Testis (tissue), 3 donors: Measurements from ENCODE around the gene MSI2. TPM values are rescaled to one million over a fixed set of nuclear protein-coding genes. Genes with fewer than 3 reads are reported as not detected.

Experiments
- DNase-seq: peaks from one replicate; pipeline ENCODE4 v3.0.0-alpha.2; 2019
- H3K27ac ChIP-seq, 2 donors: fragments of 200-600 bp; sonication (generic); one replicate each; pipeline ENCODE4 v1.5.1; 2019
- H3K27me3 ChIP-seq: fragments of 200-600 bp; sonication (generic); one replicate; pipeline ENCODE4 v1.5.1; 2019
- H3K36me3 ChIP-seq: fragments of 200-600 bp; sonication (generic); one replicate; pipeline ENCODE4 v1.5.1; 2017; ENCODE audit warnings: low read depth; ENCODE audit errors: missing control alignments
- H3K4me1 ChIP-seq: fragments of 200-600 bp; sonication (generic); one replicate; pipeline ENCODE4 v1.5.1; 2019
- H3K4me3 ChIP-seq, 2 donors: fragments of 200-600 bp; sonication (generic); one replicate each; pipeline ENCODE4 v1.5.1; 2017 to 2019
- H3K9me3 ChIP-seq: fragments of 200-600 bp; sonication (generic); one replicate; pipeline ENCODE4 v1.5.1; 2017
- CTCF ChIP-seq, 3 experiments: fragments of 450-650 bp in 2 of 3; fragments of 200-600 bp in 1 of 3; sonication (generic) in 1 of 3; IDR thresholded peaks; one replicate each; pipeline ENCODE4 v1.5.1; 2016 to 2019; ENCODE audit warnings: antibody characterized with exemption in 3 of 3, mild to moderate bottlenecking in 2 of 3, moderate library complexity in 1 of 3
- POLR2A ChIP-seq: fragments of 450-650 bp; IDR thresholded peaks from one replicate; pipeline ENCODE4 v1.6.1; 2017; ENCODE audit warnings: antibody characterized with exemption, mild to moderate bottlenecking, moderate library complexity
- WGBS, 2 donors: methylation state at CpG; one replicate each; pipeline ENCODE4 v1.1.5; 2018; 5-methylcytosine and 5-hydroxymethylcytosine counted together
- intact Hi-C: fragments of 100-400 bp; cut with DNase I; formaldehyde crosslinking; loops from one replicate; pipeline ENCODE4 v1.15.1; 2023; ENCODE audit warnings: low total_unique reads
- polyA plus RNA-seq: library from polyadenylated mRNA; stranded (reverse); fragments of 350-450 nt; fragmentation: Illumina TruSeq; extraction: RNeasy Lipid Tissue Mini Kit (QIAGEN cat#74804); gene quantifications from one replicate; pipeline ENCODE4 v1.2.3, GENCODE V29; 2014; ENCODE audit warnings: low read depth, low replicate concordance; ENCODE audit not compliant: insufficient read depth
- total RNA-seq, 2 donors: library from RNA; depleted of rRNA; stranded (reverse); fragments of >200 nt; gene quantifications; one replicate each; pipeline ENCODE4 v1.2.3, GENCODE V29; 2016

MSI2 gene
- total and polyA plus RNA-seq, 3 donors from 2014 or later = 46.5 to 106 (median 76.6) TPM

GRCh38 chr17:57636985-57637665 is 380.8 kb downstream of the MSI2 start:
- Histone ChIP-seq H3K4me1 (peaks cover 2% of the 10 kb centered on the region), H3K9me3 (no peaks in the 10 kb centered on the region), H3K27me3 (no peaks in the 10 kb centered on the region), H3K4me3 (no peak overlapping the region), H3K36me3 (no peaks in the 10 kb centered on the region), H3K27ac (no peak overlapping the region)
- WGBS, 2 donors = 79 to 89% methylated on average over 18 to 20 of the region's 20 CpGs
- no peak for DNase-seq
- intact Hi-C loops = no loop called here
- no peak for TF ChIP-seq CTCF (IDR thresholded peaks at IDR 0.05)
- TF ChIP-seq POLR2A = no peak

- H3K4me1 ChIP-seq = peaks cover 2% of the 10 kb centered on the region
- H3K36me3 ChIP-seq = no peaks in the 10 kb centered on the region
- 89 to 95% methylated on average over 6 of the region's 6 CpGs for WGBS, 2 donors
- H3K4me3 ChIP-seq = no peak overlapping the region
- intact Hi-C loops = no loop called here
- H3K27me3 ChIP-seq = no peaks in the 10 kb centered on the region
- DNase-seq = no peak
- H3K27ac ChIP-seq = no peak overlapping the region
- H3K9me3 ChIP-seq = no peaks in the 10 kb centered on the region
- TF ChIP-seq CTCF (IDR thresholded peaks at IDR 0.05) (no peak), POLR2A (no peak)
Measured at GRCh38 chr17:57637666-57638010, 381.3 kb downstream of the MSI2 start.

- H3K4me1 ChIP-seq = peaks cover 2% of the 10 kb centered on the region
- intact Hi-C loops = no loop called here
- no peaks in the 10 kb centered on the region for H3K27me3 ChIP-seq
- TF ChIP-seq CTCF (IDR thresholded peaks at IDR 0.05) = no peak
- TF ChIP-seq POLR2A = no peak
- DNase-seq = no peak
- 88 to 90% methylated on average over 6 to 8 of the region's 8 CpGs for WGBS, 2 donors
- H3K4me3 ChIP-seq = no peak overlapping the region
- no peaks in the 10 kb centered on the region for H3K36me3 ChIP-seq
- no peaks in the 10 kb centered on the region for H3K9me3 ChIP-seq
- H3K27ac ChIP-seq = no peak overlapping the region
Measured at GRCh38 chr17:57638284-57638683, 382.0 kb downstream of the MSI2 start.

GRCh38 chr17:57639381-57639780 is 383.1 kb downstream of the MSI2 start:
- TF ChIP-seq CTCF (IDR thresholded peaks at IDR 0.05) = no peak
- TF ChIP-seq POLR2A = no peak
- Histone ChIP-seq H3K27ac (no peak overlapping the region), H3K36me3 (no peaks in the 10 kb centered on the region), H3K27me3 (no peaks in the 10 kb centered on the region), H3K4me1 (no peaks in the 10 kb centered on the region), H3K4me3 (no peak overlapping the region), H3K9me3 (no peaks in the 10 kb centered on the region)
- WGBS, 2 donors = 70 to 89% methylated on average over 4 to 5 of the region's 5 CpGs
- intact Hi-C loops = no loop called here
- no peak for DNase-seq

- no peak overlapping the region for H3K4me3 ChIP-seq
- H3K4me1 ChIP-seq = no peaks in the 10 kb centered on the region
- H3K9me3 ChIP-seq = no peaks in the 10 kb centered on the region
- no peak overlapping the region for H3K27ac ChIP-seq
- intact Hi-C loops = no loop called here
- H3K27me3 ChIP-seq = no peaks in the 10 kb centered on the region
- TF ChIP-seq POLR2A = no peak
- no peak for TF ChIP-seq CTCF (IDR thresholded peaks at IDR 0.05)
- no peaks in the 10 kb centered on the region for H3K36me3 ChIP-seq
- no peak for DNase-seq
- WGBS, 2 donors = 85% methylated on average over 7 of the region's 7 CpGs
Measured at GRCh38 chr17:57640079-57640478, 383.8 kb downstream of the MSI2 start.
